ENCODE measurements around the gene GRIK2. TPM values are rescaled to one million over a fixed set of nuclear protein-coding genes. Genes with fewer than 3 reads are reported as not detected.

Gene GRIK2
- total and polyA plus RNA-seq, 2 donors (not counting 3 experiments of a cell fraction or from before 2014, with no cell fraction given) = not detected

DNA sequence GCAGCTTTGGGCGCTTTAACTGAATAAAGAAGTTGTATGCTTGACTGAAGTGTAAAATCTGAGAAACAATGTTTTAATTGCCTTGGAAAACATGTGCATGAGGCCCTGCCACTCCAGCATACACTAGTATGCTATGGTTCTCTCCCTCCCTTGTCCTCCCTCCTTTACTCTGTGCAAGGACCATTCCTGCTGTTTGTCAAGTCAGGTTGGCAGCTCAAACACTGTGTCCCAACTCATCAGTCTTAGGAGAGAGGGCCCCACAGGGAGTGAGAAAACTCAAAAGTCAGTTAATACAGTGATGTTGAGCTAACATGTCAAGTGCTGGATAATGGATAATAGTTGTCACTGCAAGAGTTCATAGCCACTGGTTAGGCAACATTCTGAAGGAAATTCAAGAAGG, 543.6 kb downstream of the GRIK2 start:
- no peaks in the 10 kb centered on the region for H3K36me3 ChIP-seq (ENCODE audit: control insufficient read depth in 2 of 2, extremely low read depth in 1 of 2, insufficient read depth in 2 of 2, low read length in 2 of 2)
- no peaks in the 10 kb centered on the region for H3K27me3 ChIP-seq (ENCODE audit: control insufficient read depth in 2 of 2, insufficient read depth in 2 of 2, low read length in 2 of 2)
- no peaks in the 10 kb centered on the region for H3K9me1 ChIP-seq (replicated peaks; ENCODE audit: control insufficient read depth, extremely low read depth, insufficient read depth, low read length)
- intact Hi-C loops (cut with micrococcal nuclease) = no loop called here
- no TSS peak for BruUV-seq (replicated peaks)
- TF ChIP-seq GATA2 (IDR thresholded peaks at IDR 0.05; ENCODE audit: insufficient read depth, insufficient read length, low read depth, low read length) (no peak), POLR2AphosphoS5 (IDR thresholded peaks at IDR 0.05; ENCODE audit: insufficient read depth, low read depth, low read length) (no peak), MYC (IDR thresholded peaks at IDR 0.05; ENCODE audit: low read depth, low read length) (no peak), FOS (IDR thresholded peaks at IDR 0.05; ENCODE audit: borderline replicate concordance, insufficient read depth, low read length) (no peak), POLR2A (IDR thresholded peaks at IDR 0.05; ENCODE audit: low read depth, low read length) (no peak), JUN (IDR thresholded peaks at IDR 0.05; ENCODE audit: borderline replicate concordance, insufficient read depth, insufficient read length, low read depth) (no peak), CTCF (IDR thresholded peaks at IDR 0.05; ENCODE audit: extremely low read depth in 1 of 2, insufficient read depth in 1 of 2, low read depth in 1 of 2, low read length in 2 of 2) (no peak), EZH2 (IDR thresholded peaks at IDR 0.05; ENCODE audit: borderline replicate concordance, low read depth, low read length, severe bottlenecking) (no peak)
- TF ChIP-seq, protein P1, sequence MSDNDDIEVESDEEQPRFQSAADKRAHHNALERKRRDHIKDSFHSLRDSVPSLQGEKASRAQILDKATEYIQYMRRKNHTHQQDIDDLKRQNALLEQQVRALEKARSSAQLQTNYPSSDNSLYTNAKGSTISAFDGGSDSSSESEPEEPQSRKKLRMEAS (IDR thresholded peaks at IDR 0.05; ENCODE audit: insufficient read depth, insufficient read length) = no peak
- no peaks in the 10 kb centered on the region for H4K20me1 ChIP-seq (replicated peaks; ENCODE audit: control insufficient read depth, extremely low read depth, insufficient read depth, low read length)
- no peak overlapping the region for H3K4me2 ChIP-seq (ENCODE audit: insufficient read depth, low read length)
- no peak overlapping the region for H3K4me3 ChIP-seq (replicated peaks in 1 of 3; ENCODE audit: insufficient read depth in 1 of 3, low read depth in 1 of 3, low read length in 3 of 3)
- H3K27ac ChIP-seq (ENCODE audit: insufficient read depth, low read depth, low read length) = no peak overlapping the region
- no peak overlapping the region for H3K9ac ChIP-seq (replicated peaks; ENCODE audit: extremely low read depth, insufficient read depth, low read length)
- H3K4me1 ChIP-seq (ENCODE audit: control insufficient read depth, extremely low read depth, insufficient read depth, low read length) = no peaks in the 10 kb centered on the region
- DNase-seq (ENCODE audit: low read depth, low spot score) (no peak), FAIRE-seq (no peak)
- ChIA-PET CTCF (no interaction called here), POLR2A (no interaction called here)
- no peaks in the 10 kb centered on the region for H3K9me3 ChIP-seq (replicated peaks; ENCODE audit: control insufficient read depth, insufficient read depth, low read length)
- H2AFZ ChIP-seq (ENCODE audit: low read depth, low read length) = no peak overlapping the region
- dilution Hi-C loops (cut with MboI; ENCODE audit: extremely low pct_ligation_motif_present, low sequenced_read_pairs) = no loop called here
- no peaks in the 10 kb centered on the region for H3K79me2 ChIP-seq (ENCODE audit: control insufficient read depth, insufficient read depth, low read length)

Data from endothelial cell of umbilical vein (primary cell).